GM23248 (cell line): ENCODE measurements around the gene CYP27B1.

Experiments
- EZH2 ChIP-seq: fragments of 200-600 bp; sonication (generic); IDR thresholded peaks from 2 replicates; pipeline ENCODE4 v1.6.1; 2018; ENCODE audit warnings: antibody characterized with exemption, mild to moderate bottlenecking; ENCODE audit not compliant: insufficient read depth, poor library complexity, severe bottlenecking
- EZH2phosphoT487 ChIP-seq: fragments of 200-600 bp; sonication (generic); IDR thresholded peaks from 2 replicates; pipeline ENCODE4 v1.6.1; 2018; ENCODE audit warnings: antibody characterized with exemption, moderate library complexity, mild to moderate bottlenecking, low read depth; ENCODE audit not compliant: insufficient read depth

DNA sequence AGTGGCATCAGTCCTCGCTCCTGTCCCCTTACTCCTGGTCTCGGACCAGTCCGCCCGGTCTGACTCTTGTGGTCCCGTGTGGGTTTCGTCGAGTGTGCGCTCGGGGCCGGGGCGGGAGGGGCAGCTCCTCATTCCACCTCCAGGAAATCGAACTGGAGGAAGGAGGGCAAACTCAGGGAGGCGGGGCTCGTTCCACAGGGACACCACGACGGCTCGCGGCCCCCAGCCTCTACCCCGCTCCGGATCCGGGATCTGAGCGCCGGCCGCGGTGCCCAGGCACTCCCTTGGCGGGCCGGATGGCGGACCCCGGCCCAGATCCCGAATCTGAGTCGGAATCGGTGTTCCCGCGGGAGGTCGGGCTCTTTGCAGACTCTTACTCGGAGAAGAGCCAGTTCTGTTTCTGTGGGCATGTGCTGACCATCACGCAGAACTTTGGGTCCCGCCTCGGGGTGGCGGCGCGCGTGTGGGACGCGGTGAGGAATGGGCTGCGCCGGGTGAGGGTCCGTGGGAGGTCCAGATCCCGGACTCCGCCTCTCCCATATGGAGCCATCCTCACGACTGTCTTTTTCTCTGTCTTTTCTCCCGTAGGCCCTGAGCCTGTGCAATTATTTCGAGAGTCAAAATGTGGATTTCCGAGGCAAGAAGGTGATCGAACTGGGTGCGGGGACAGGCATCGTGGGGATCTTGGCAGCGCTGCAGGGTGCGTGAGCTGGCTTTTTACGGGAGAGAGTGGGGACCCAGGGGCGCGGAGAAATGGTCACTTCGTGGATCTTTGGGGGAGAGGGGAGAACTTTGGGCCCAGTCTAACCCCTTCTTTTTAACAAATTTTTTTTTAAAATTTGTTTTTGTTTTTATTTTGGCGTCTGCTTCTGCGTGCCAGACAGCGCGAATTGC lies 5.8 kb upstream of the CYP27B1 start, which contains the start of gene EEF1AKMT3:
- TF ChIP-seq EZH2 (no peak), EZH2phosphoT487 (no peak)
